HL-60/S4 treated with retinoic acid at 250 ng/mL for 4 days and 3 days (cell line): ENCODE results near the gene SH3RF3.

Source experiments
- in situ Hi-C: fragments of 300-500 bp; cut with MboI; formaldehyde crosslinking; loops from 2 replicates; pipeline ENCODE4 v1.7.0; 2022; ENCODE audit warnings: low sequenced_read_pairs

Gene SH3RF3

GRCh38 chr2:109345091-109345490, 216.1 kb downstream of the SH3RF3 start:
- in situ Hi-C loops = no loop called here

DNA sequence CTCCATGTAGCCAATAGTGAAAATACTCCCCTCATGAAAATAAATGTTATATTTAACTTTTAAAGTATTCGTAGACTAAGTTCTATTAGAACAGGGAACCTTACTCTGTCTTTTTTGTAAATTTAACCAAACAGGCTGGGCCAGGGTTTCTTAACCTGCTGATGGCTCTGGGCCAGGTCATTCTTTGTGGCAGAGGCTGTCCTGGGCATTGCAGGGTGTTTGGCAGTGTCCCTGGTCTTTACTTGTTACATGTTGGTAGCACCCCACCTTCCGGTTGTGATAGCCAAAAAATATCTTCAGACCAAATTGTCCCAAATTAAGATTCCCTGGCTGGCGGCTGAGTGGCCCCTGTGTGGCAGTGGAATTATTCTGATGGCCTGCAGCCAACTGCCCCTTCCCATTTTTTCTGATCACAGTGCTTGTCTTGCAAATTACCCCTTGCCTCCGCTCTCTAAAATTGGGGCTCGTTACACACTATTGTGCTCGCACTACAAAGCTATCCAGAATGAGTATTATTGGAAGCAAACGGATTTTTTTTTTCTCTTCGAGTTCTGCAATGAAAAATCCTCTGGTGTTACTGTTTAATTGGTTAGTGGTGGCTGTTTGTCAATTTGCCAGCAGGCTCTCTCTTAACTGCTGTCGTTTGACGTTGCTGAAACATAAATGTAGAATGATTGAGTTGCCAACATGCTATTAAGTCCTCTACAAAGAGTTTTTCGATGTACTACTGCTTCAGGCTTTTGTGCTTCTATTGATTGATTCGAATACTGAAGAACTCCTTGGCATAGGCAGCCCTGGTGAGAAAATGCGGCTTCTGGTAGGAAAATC, 216.9 kb downstream of the SH3RF3 start:
- in situ Hi-C loops = no loop called here

GRCh38 chr2:109346601-109347228, 217.7 kb downstream of the SH3RF3 start:
- in situ Hi-C loops = no loop called here

- in situ Hi-C loops = no loop called here
Observed at GRCh38 chr2:109347626-109348025, 218.6 kb downstream of the SH3RF3 start.

DNA sequence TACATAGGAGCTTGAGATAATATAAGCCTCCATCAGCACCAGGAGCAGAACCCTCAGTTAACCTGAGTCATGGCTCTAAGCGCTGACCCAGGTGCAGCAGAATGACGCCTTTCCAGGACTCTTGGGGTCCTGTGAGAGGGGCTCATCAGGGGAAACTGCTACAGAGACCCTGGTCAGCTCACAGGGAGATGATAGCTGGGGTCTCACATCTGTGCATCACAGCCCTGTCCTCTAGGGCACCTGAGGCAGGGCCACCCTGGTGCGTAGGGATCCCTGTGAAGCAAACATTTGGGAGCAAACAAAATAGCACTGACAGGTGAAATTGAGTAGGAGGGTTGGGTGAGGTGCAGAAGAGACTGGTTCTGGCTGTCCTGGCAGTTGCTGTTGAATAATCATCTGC, 219.2 kb downstream of the SH3RF3 start:
- in situ Hi-C loops = no loop called here

GRCh38 chr2:109348671-109349502, 219.9 kb downstream of the SH3RF3 start:
- in situ Hi-C loops = no loop called here

DNA sequence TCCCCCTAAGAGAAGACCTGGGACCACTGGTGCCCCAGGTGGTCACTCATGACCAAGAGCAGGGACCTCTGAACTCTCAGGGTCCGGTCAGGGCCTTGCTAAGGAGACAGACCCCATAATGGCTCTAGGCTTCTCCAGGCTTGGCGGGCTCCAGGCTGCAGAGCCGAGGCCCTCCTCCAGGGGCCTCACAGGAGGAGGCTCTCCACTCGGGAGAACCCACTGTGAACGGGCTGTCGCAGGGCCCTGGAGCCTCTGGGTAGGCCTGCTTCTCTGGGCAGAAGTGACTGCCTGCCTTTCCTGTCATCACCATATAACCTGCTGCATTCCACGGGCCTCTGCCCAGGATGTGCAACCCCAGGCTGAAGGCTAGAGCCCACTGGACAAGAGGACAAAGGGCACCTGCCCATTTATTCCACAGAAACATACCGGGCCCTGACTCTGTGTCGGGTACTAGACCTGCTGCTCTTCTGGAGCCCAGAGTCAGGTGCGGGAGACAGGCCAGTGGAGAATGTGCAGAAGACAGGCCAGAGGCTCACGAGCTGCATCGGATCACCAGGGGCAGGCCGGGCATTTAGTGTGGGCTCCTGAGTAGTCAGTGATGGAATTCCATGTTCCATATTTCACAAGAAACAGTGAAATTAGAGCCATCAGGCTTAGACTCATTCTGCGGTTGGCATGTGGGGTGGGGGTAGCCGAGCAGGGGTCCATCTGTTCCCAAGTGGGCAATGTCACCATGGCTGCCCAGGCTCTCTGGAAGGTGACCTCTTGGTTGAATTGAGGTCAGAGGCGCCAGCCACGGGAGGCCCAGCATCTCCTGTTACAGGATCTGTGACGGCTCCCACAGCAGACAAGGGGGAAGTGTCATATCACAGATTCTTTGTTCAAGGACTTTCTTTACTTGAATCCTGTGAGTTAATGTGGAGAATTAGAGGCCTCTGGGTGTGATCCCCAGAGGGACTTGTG, 220.8 kb downstream of the SH3RF3 start:
- in situ Hi-C loops = no loop called here

DNA sequence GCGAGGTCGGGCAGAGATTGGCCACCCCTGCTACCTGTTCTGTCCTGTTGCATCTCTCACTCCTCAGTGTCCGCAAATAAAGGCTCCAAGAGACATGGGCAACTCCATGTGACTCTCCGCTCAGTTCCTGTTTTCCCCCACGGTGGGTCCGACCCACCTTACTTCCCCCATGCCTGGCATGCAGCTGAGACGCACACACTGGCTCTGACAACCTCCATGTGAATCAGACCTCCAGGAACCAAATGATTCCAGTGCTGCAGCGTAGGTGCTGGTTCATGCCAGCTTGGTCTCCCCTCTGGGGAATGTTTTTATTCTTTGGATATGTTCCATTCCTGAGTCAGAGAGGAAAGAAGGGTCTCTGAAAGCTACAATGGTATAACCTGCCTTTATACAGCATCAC, 221.5 kb downstream of the SH3RF3 start:
- in situ Hi-C loops = no loop called here

GRCh38 chr2:109351164-109351756, 222.3 kb downstream of the SH3RF3 start:
- in situ Hi-C loops = no loop called here

GRCh38 chr2:109352056-109352897, 223.3 kb downstream of the SH3RF3 start:
- in situ Hi-C loops = no loop called here

DNA sequence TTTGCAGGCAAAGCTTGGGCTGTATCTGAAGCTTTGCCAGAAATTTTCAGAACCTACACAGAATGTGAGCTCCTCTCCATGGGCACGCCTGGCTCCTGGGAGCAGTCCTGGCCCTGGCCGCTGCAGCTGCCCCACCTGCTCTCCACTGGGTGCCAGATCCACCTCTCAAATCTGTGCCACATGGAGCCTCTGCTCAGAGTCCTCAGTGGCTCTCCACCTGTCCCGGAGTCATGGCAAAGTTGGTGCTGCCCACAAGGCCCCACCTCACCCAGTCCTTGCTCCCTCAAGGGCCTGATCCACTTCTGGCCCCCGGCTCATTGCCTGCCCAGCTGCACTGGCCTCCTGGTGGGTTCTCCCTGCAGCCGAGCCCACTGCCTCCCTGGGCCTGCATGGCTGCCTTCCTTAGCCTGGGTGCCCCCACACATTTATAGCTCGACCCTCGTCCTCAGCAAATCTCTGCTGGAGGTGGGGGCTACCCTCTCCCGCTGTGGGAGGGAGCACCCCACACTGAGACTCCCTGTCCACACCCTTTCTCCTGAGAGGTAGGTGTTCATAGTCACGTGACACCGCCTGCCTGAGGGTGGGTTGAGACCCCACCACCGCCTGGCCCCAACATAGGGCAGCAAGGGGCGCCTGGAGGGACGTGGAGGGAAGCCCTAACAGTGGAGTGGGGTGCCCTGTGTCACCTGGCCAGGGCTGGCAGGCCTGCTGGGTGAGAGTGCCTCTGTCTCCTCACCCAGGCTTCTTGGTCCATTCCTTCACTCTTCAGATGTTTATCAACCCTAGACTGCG, 224.1 kb downstream of the SH3RF3 start:
- in situ Hi-C loops = no loop called here

- in situ Hi-C loops = no loop called here
Observed at GRCh38 chr2:109353806-109354745, 225.1 kb downstream of the SH3RF3 start.

DNA sequence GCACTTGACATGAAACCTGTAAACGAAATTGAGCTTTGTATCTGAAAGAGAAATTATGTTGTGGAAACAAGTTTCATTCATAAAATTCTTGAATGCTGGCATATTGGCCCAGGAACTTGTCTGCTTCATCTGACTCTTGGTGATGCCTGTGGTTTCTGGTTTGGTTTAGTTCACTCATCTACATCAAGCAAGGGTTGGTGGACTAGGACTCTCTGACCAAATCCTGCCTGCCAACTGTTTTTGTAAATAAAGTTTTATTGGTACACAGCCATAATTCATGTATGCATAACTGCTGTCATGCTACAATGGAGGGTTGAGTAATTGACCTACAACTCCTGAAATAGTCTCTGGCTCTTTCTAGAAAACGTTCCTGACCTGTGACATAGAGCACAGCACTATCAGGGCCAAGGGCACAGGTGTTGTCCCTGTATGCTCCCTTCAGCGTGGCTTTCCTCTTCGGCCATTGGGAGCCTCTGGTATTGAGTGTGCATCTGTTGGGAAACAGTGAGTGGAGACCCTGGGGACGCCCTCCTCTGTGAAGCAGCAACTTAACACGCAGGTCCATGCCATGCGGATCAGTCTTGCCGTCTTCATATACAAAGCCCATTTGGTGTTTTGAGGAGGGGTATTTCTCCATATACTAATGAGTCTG, 226.3 kb downstream of the SH3RF3 start:
- in situ Hi-C loops = no loop called here

DNA sequence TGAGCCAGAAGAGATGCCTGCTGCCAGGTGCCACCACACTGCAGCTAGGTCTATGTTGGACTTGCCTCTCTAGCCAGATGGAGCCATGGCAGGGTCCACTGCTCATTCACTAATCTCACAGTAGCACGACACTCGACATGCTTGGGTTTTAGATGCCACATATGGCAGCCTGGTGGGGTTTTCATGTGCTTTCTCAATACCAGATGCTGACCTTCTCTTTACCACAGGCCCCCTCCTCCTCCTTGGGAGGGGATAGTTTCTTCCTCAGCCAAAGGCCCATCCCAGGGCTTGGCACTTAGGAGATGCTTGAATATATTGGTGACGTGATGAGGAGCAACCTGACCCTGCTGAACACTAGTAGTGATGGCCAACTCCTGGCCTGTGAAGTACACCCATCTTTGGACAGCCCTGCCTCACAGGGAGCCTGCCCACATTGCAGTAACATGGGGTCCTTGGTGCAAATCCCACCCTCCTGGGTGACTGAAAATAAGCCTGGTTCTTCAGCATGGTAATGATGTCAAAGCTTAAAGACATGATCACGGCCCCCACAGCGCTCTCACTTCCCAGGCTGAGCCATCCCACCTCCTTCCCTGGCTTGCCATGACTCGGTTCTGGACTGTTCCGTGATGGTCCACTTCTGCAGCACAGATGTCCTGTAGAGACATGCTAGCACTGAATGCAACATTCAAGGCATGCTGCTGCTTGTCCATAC, 227.5 kb downstream of the SH3RF3 start:
- in situ Hi-C loops = no loop called here

DNA sequence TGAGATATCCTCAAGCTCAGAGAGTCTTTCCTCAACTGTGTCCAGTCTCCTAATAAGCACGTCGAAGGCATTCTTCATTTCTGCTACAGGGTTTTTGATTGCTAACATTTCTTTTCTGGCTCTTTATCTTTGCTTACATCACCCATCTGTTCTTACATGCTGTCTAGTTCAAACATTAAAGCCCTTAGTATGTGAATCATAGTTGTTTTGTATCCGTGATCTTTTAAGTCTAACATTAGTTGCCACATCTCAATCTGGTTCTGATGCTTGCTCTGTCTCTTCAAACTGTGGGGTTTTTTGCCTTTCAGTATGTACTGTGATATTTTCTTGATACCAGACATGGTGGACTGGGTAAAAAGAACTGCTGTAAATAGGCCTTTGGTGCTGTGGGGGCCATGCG, 235.2 kb downstream of the SH3RF3 start:
- in situ Hi-C loops = no loop called here

DNA sequence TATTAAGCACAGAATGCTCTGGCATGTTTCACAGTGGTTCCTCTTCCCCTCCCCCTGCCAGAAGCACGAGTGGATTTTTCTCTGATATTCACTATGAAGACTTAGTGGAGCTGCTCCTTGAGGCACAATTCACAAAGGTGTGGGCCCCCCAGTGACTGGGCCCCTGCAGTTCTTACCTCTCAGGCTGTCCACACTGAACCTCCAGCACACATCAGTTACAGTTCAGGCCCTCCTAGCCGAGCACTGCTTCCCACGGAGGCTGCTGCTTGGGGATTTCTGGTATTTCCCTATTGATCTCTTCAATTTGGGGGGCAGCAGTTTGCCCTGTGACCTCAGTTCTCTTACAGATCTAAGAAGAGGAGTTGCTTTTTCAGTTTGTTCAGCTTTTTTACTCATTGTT, 236.1 kb downstream of the SH3RF3 start:
- in situ Hi-C loops = no loop called here
